ENCODE data around the gene BTNL2.

- TF ChIP-seq CTCF (IDR thresholded peaks at IDR 0.05; ENCODE audit: low read length) (no peak), EZH2 (optimal IDR thresholded peaks at IDR 0.05; ENCODE audit: low read depth, low read length) (no peak), EZH2phosphoT487 (IDR thresholded peaks at IDR 0.05; ENCODE audit: low read length) (no peak)
Observed at GRCh38 chr6:32391505-32391904, 15.5 kb downstream of the BTNL2 start.
